Mucosa of rectum (tissue), 2 donors: Measurements from ENCODE around the gene EIPR1.

Source experiments
- H3K27ac ChIP-seq, 2 donors: one replicate each; pipeline ENCODE4 v1.7.0; 2013; ENCODE audit warnings: inconsistent platforms in 2 of 2, low read depth in 2 of 2, low read length in 2 of 2
- H3K27me3 ChIP-seq, 2 donors: one replicate each; pipeline ENCODE4 v1.7.0; 2013; ENCODE audit warnings: low read length in 2 of 2; ENCODE audit not compliant: control insufficient read depth in 2 of 2, insufficient read depth in 2 of 2
- H3K36me3 ChIP-seq, 2 donors: one replicate each; pipeline ENCODE4 v1.7.0; 2013; ENCODE audit warnings: low read length in 2 of 2; ENCODE audit not compliant: control insufficient read depth in 2 of 2, insufficient read depth in 2 of 2
- H3K4me1 ChIP-seq, 2 donors: one replicate each; pipeline ENCODE4 v1.7.0; 2013; ENCODE audit warnings: low read length in 2 of 2, mild to moderate bottlenecking in 1 of 2; ENCODE audit not compliant: control insufficient read depth in 2 of 2, insufficient read depth in 2 of 2
- H3K4me3 ChIP-seq, 2 donors: one replicate each; pipeline ENCODE4 v1.7.0; 2013; ENCODE audit warnings: low read length in 2 of 2
- H3K9ac ChIP-seq, 2 donors: one replicate each; pipeline ENCODE4 v1.7.0; 2013; ENCODE audit warnings: low read length in 2 of 2, low read depth in 1 of 2, mild to moderate bottlenecking in 1 of 2
- H3K9me3 ChIP-seq, 2 donors: one replicate each; pipeline ENCODE4 v1.7.0; 2013; ENCODE audit warnings: low read length in 2 of 2; ENCODE audit not compliant: control insufficient read depth in 2 of 2
- donor health status: healthy.
- donor health status: Normal muscosa, but diverticular disease.

EIPR1 gene

GRCh38 chr2:3307901-3308300 is 69.7 kb downstream of the EIPR1 start:
- Histone ChIP-seq H3K4me1 (peaks cover 3 to 5% of the 10 kb centered on the region in 2 donors), H3K27me3 (no peaks in the 10 kb centered on the region), H3K36me3 (no peaks in the 10 kb centered on the region), H3K27ac (no peak overlapping the region), H3K9me3 (no peaks in the 10 kb centered on the region), H3K9ac (no peak overlapping the region), H3K4me3 (no peak overlapping the region)

GRCh38 chr2:3307236-3307635 is 70.4 kb downstream of the EIPR1 start:
- Histone ChIP-seq H3K36me3 (no peaks in the 10 kb centered on the region), H3K4me1 (peaks cover 3 to 5% of the 10 kb centered on the region in 2 donors), H3K27ac (no peak overlapping the region), H3K9ac (no peak overlapping the region), H3K27me3 (no peaks in the 10 kb centered on the region), H3K4me3 (no peak overlapping the region), H3K9me3 (no peaks in the 10 kb centered on the region)

DNA sequence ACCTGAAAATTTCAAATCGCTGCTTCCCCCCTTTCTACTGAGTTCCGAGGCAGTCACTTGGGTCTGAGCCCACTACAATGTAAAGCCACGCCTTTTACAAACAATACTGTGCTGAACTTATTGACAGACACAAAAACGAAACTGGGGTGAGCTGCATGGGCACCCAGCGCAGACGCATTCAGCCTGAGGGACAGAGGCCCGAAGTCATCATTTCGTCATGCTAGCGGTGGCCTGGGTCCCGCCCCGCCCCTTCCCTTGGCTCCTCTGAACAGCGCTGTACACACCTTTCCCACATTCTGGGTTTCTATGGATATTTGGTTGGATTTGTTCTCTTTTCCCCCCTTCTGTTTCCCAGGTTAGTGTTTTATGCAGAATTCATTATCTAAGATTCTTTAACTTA is 71.7 kb downstream of the EIPR1 start:
- no peak overlapping the region for H3K4me3 ChIP-seq
- no peak overlapping the region for H3K9ac ChIP-seq
- H3K27ac ChIP-seq, result no peak overlapping the region
- H3K27me3 ChIP-seq, result no peaks in the 10 kb centered on the region
- H3K36me3 ChIP-seq, result no peaks in the 10 kb centered on the region
- H3K4me1 ChIP-seq, result peaks cover 3 to 5% of the 10 kb centered on the region in 2 donors
- no peaks in the 10 kb centered on the region for H3K9me3 ChIP-seq

GRCh38 chr2:3305431-3305830 is 72.2 kb downstream of the EIPR1 start:
- H3K4me3 ChIP-seq, result no peak overlapping the region
- no peaks in the 10 kb centered on the region for H3K36me3 ChIP-seq
- no peak overlapping the region for H3K9ac ChIP-seq
- no peaks in the 10 kb centered on the region for H3K27me3 ChIP-seq
- H3K27ac ChIP-seq, result no peak overlapping the region
- H3K4me1 ChIP-seq, result peaks cover 3 to 5% of the 10 kb centered on the region in 2 donors
- H3K9me3 ChIP-seq, result no peaks in the 10 kb centered on the region

DNA sequence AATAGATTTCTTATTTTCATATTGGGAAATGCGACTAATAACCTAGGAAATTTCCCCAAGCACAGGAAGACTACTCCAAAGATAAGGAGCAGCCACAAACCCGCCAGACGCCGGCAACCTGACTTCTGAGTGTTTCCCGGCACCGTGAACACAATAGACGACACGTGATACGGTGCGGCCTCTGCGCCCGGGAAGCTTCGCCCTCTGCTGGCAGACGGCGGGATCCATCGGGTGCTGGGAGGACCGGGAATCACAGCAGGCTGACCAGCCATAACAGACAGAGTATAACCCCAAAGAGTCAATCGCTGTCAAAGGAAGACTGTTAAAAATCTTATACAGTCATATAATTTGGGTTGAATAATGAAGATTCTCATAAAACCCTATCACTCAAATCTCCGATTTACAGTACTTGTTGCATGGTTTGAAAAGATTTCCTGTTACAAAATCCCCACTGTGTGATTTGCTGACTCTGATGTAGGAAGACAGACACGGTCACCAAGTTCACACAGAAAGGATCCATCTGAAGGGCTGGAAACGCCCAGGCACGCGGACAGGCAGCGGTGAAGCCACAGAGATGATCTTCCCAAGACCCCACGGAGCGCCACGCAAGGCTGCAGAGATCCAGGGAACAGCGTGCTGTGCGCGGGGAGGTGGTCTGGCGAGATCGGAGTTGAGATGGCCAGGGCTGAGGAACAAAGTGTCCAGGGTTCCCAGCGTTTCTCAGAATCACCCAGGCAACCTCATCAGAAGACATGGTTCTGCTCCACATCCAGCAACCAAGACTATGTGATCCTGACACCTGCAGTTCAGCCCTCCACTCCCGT is 73.8 kb downstream of the EIPR1 start:
- no peak overlapping the region for H3K9ac ChIP-seq
- no peaks in the 10 kb centered on the region for H3K27me3 ChIP-seq
- no peaks in the 10 kb centered on the region for H3K36me3 ChIP-seq
- no peaks in the 10 kb centered on the region for H3K9me3 ChIP-seq
- H3K4me1 ChIP-seq, result peaks cover 3 to 5% of the 10 kb centered on the region in 2 donors
- no peak overlapping the region for H3K27ac ChIP-seq
- H3K4me3 ChIP-seq, result peak overlapping the region; percentile 38 to 46

DNA sequence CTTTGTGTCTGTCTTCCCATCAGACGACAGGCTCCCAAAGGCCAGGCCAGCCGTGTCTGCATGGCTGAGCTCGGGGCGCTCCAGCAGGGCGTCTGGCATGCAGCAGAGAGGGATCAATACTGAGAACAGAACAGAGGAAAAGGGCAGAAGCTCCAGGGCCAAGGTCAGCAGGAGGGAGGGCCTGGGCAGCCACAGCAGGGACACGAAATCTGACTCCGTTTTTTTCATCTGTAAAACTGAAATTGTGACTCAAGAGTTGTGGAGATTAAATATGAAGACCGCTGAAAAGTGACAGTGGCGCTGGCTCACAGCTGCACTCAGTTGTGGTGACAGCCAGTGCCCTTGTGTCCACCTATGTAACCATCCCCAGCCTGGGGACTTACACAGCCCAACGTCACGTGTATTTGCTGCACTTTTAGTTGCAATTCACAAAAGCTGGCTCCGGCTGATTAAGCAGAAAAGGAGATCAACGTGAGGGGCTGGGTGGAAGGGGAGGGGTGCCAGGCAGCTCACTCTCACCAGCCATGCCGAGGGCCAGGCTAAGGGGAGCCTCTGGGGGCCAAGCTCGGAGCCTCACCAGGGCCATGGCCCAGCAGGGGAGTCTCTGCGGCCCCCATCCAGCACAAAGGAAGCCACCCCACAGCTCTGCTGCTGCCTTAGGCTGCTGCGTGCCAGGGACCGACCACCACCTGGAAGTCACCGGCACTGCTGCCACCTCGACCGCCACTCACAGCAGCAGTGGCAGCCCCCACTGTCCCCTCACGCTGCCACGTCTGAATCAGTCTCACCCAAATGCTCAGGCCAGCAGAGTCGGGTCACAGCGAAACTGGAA is 74.7 kb downstream of the EIPR1 start:
- Histone ChIP-seq H3K9ac (no peak overlapping the region), H3K27me3 (no peaks in the 10 kb centered on the region)

DNA sequence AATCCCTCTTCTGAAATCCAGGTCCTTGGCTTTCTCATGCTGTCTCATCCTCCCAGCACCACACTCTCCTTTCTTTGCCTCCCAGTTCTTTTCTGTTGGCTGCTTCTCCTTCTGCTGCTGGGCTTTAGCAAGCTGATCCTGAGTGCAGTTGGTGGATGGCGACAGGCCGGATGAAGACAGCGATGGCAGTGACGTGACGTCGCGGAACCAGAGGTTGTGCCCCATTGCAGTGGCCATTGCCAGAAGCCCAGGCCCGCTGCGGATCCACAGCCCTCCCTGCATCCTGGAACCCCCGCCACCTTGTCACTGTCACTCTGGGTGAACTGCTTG is 75.2 kb downstream of the EIPR1 start:
- peaks cover 3 to 5% of the 10 kb centered on the region in 2 donors for H3K4me1 ChIP-seq
- H3K9ac ChIP-seq, result no peak overlapping the region
- no peak overlapping the region for H3K4me3 ChIP-seq
- H3K9me3 ChIP-seq, result no peaks in the 10 kb centered on the region
- no peak overlapping the region for H3K27ac ChIP-seq
- no peaks in the 10 kb centered on the region for H3K36me3 ChIP-seq
- H3K27me3 ChIP-seq, result no peaks in the 10 kb centered on the region

More for the DNA sequence above, 74.7 kb downstream of the EIPR1 start:
- Histone ChIP-seq H3K9me3 (no peaks in the 10 kb centered on the region), H3K4me3 (peak overlapping the region; percentile 38 to 46), H3K27ac (no peak overlapping the region), H3K4me1 (peaks cover 3 to 5% of the 10 kb centered on the region in 2 donors), H3K36me3 (no peaks in the 10 kb centered on the region)

- no peak overlapping the region for H3K4me3 ChIP-seq
- H3K9ac ChIP-seq, result no peak overlapping the region
- no peak overlapping the region for H3K27ac ChIP-seq
- H3K27me3 ChIP-seq, result no peaks in the 10 kb centered on the region
- H3K4me1 ChIP-seq, result peaks cover 3% of the 10 kb centered on the region in 2 donors
- H3K9me3 ChIP-seq, result no peaks in the 10 kb centered on the region
- no peaks in the 10 kb centered on the region for H3K36me3 ChIP-seq
These were observed 76.6 kb downstream of the EIPR1 start for GRCh38 chr2:3301001-3301400.

- Histone ChIP-seq H3K9me3 (no peaks in the 10 kb centered on the region), H3K4me1 (peaks cover 3% of the 10 kb centered on the region in 2 donors), H3K4me3 (no peak overlapping the region), H3K36me3 (no peaks in the 10 kb centered on the region), H3K9ac (no peak overlapping the region), H3K27ac (no peak overlapping the region), H3K27me3 (no peaks in the 10 kb centered on the region)
These were observed 77.2 kb downstream of the EIPR1 start for GRCh38 chr2:3300224-3300995.

DNA sequence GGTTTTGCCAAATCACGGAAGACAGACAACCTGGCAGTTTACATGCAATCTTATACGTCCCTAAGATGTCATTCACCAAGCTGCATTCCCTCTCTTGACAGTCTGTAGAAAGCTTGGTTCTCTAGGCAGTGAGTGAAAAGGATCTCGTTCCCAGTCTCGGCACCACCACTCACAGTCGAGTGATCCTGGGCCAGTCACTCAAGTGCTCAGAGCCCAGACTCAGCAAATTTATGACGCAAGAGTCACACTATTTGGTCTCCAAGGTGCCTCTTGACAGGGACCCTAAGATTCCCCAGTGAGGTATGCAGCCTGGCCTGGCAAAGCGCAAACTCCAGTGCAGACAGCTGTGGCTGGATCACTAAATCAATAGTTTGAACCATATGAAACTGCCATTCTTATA is 77.9 kb downstream of the EIPR1 start:
- Histone ChIP-seq H3K9ac (no peak overlapping the region), H3K9me3 (no peaks in the 10 kb centered on the region), H3K27ac (no peak overlapping the region), H3K4me1 (peaks cover 3% of the 10 kb centered on the region in 2 donors), H3K36me3 (no peaks in the 10 kb centered on the region), H3K4me3 (no peak overlapping the region), H3K27me3 (no peaks in the 10 kb centered on the region)
